HG02610 (cell line): ENCODE data around the gene DHX15.
A peak's percentile ranks its signal among the peaks of the same experiment; 100 is the strongest.

Experiments used
- ATAC-seq: cut with Tn5 transposase; IDR thresholded peaks from one replicate; pipeline ENCODE4 v1.9.1; 2021; ENCODE audit warnings: mild to moderate bottlenecking, moderate library complexity; ENCODE audit not compliant: unreplicated experiment

Gene DHX15

GRCh38 chr4:24495388-24495787 is 89.0 kb downstream of the DHX15 start:
- ATAC-seq = no peak

GRCh38 chr4:24489870-24490269 is 94.5 kb downstream of the DHX15 start:
- no peak for ATAC-seq

- ATAC-seq = peak; percentile 75
These were observed 95.8 kb downstream of the DHX15 start for GRCh38 chr4:24488399-24489164.

GRCh38 chr4:24482871-24483270 is 101.5 kb downstream of the DHX15 start:
- no peak for ATAC-seq

GRCh38 chr4:24477919-24478318 is 106.4 kb downstream of the DHX15 start:
- no peak for ATAC-seq
